Pancreas (tissue), 10 donors: Measurements from ENCODE around the gene CDX1. TPM values are rescaled to one million over a fixed set of nuclear protein-coding genes. Genes with fewer than 3 reads are reported as not detected.

Source experiments
- ATAC-seq, 4 donors: fragments of 200-7000 bp; cut with Tn5 transposase; one replicate each; pipeline versions ENCODE4 v1.8.0 to v1.9.1; 2020; ENCODE audit warnings: mild to moderate bottlenecking in 4 of 4, moderate library complexity in 4 of 4
- DNase-seq, 6 donors: peaks; one replicate each; pipeline ENCODE4 v3.0.0-alpha.2; 2020
- FAIRE-seq: peaks from 2 replicates; lab custom pipeline; 2012; peaks lifted over from hg19 to GRCh38; lab: Jason Lieb, UNC
- H3K27ac ChIP-seq, 4 donors: fragments of 200-600 bp; sonication (generic); 1 replicate in 3 of 4; 2 replicates in 1 of 4; pipeline versions ENCODE4 v1.5.0 to v1.8.0; 2020
- H3K27me3 ChIP-seq, 4 donors: fragments of 200-600 bp; one replicate each; pipeline ENCODE4 v1.8.0; 2021
- H3K36me3 ChIP-seq, 3 donors: fragments of 200-600 bp; sonication (generic) in 1 of 3; one replicate each; pipeline versions ENCODE4 v1.5.0 to v1.8.0; 2020 to 2021
- H3K4me1 ChIP-seq, 3 donors: fragments of 200-600 bp; one replicate each; pipeline ENCODE4 v1.8.0; 2021
- H3K4me3 ChIP-seq, 4 donors: fragments of 200-600 bp; sonication (generic) in 2 of 4; one replicate each; pipeline versions ENCODE4 v1.5.0 to v1.8.0; 2020 to 2021
- H3K9me3 ChIP-seq, 4 donors: fragments of 200-600 bp; one replicate each; pipeline ENCODE4 v1.8.0; 2021
- CTCF ChIP-seq, 4 donors: fragments of 200-600 bp; sonication (generic) in 3 of 4; IDR thresholded peaks; one replicate each; pipeline versions ENCODE4 v1.5.0 to v1.8.0; 2021; ENCODE audit warnings: antibody characterized with exemption in 4 of 4
- WGBS, 2 donors: extraction: QIAGEN DNeasy Blood & Tissue Kit; methylation state at CpG; one replicate each; pipeline ENCODE4 v1.1.7; 2013; 5-methylcytosine and 5-hydroxymethylcytosine counted together
- intact Hi-C, 3 donors: fragments of 100-400 bp; cut with DNase I; formaldehyde crosslinking; loops; one replicate each; pipeline versions ENCODE4 v1.11.1 to v1.14.2; 2022
- polyA plus RNA-seq, 2 donors: library from polyadenylated mRNA; stranded (reverse); fragments of 200-250 nt; gene quantifications; one replicate each; pipeline ENCODE4 v1.2.3, GENCODE V29; 2013
- total RNA-seq, 6 donors: library from RNA; stranded (reverse); fragmentation: NEBNext Ultra II Directional in 4 of 6; extraction: Animal tissue kit (Norgen Biotek cat#: 25700) in 4 of 6; gene quantifications; one replicate each; pipeline versions ENCODE4 v1.2.1 to v1.2.4, GENCODE V29; 2021 to 2023
- donor health status: healthy with polysubstance abuse.
- donor health status: DM: no; HTN: no; CAD: no; lungs with moderate emphysema.
- donor health status: DM: no; HTN: no; CAD: no.
- donor health status: control.
- donor health status: control.
- donor health status: Bipolar disorder and iron deficiency.
- donor health status: DM: yes; HTN: yes; CAD: no.
- donor health status: DM: no; HTN: no; CAD: no.
- donor health status: DM: no; HTN: no; CAD: no.
- donor health status: DM: yes; HTN: yes; CAD: no.

Gene CDX1
- total and polyA plus RNA-seq, 8 donors, result 0.13 to 0.19 (median 0.16) TPM; not detected in 5

- no peak for TF ChIP-seq CTCF (IDR thresholded peaks at IDR 0.05)
- Histone ChIP-seq H3K36me3 (no peaks in the 10 kb centered on the region), H3K27ac (no peak overlapping the region), H3K4me3 (no peak overlapping the region), H3K27me3 (no peaks in the 10 kb centered on the region), H3K9me3 (no peaks in the 10 kb centered on the region), H3K4me1 (no peaks in the 10 kb centered on the region)
- peak in 1 of 6 donors; percentile 39 for DNase-seq
- intact Hi-C loops, result loop anchor here in 2 of 3 donors (5.0 to 10.0 kb wide), 2 partner anchors 56 to 84 kb away; no protein-coding TSS in a partner anchor
- no peak for ATAC-seq
- 65 to 68% methylated on average over 5 of the region's 5 CpGs for WGBS, 2 donors
- no peak for FAIRE-seq
Observed at GRCh38 chr5:150218693-150219035, 52.1 kb downstream of the CDX1 start.

GRCh38 chr5:150219142-150219541 lies 52.6 kb downstream of the CDX1 start:
- Histone ChIP-seq H3K9me3 (no peaks in the 10 kb centered on the region), H3K27ac (no peak overlapping the region), H3K27me3 (no peaks in the 10 kb centered on the region), H3K36me3 (no peaks in the 10 kb centered on the region), H3K4me1 (no peaks in the 10 kb centered on the region), H3K4me3 (no peak overlapping the region)
- no peak for TF ChIP-seq CTCF (IDR thresholded peaks at IDR 0.05)
- intact Hi-C loops, result loop anchor here in 2 of 3 donors (5.0 to 10.0 kb wide), 2 partner anchors 57 to 84 kb away; no protein-coding TSS in a partner anchor
- DNase-seq (no peak), ATAC-seq (no peak), FAIRE-seq (no peak)

GRCh38 chr5:150219861-150220260 lies 53.3 kb downstream of the CDX1 start:
- Histone ChIP-seq H3K9me3 (no peaks in the 10 kb centered on the region), H3K4me3 (no peak overlapping the region), H3K27me3 (no peaks in the 10 kb centered on the region), H3K36me3 (no peaks in the 10 kb centered on the region), H3K27ac (no peak overlapping the region), H3K4me1 (no peaks in the 10 kb centered on the region)
- ATAC-seq (no peak), DNase-seq (peak in 1 of 6 donors; percentile 9), FAIRE-seq (no peak)
- WGBS, 2 donors, result 67 to 80% methylated on average over 2 of the region's 2 CpGs
- intact Hi-C loops, result loop anchor here in 2 of 3 donors (5.0 to 10.0 kb wide), 2 partner anchors 58 to 85 kb away; no protein-coding TSS in a partner anchor
- no peak for TF ChIP-seq CTCF (IDR thresholded peaks at IDR 0.05)

GRCh38 chr5:150221471-150221870 lies 54.9 kb downstream of the CDX1 start:
- Histone ChIP-seq H3K4me3 (no peak overlapping the region), H3K4me1 (no peaks in the 10 kb centered on the region), H3K36me3 (no peaks in the 10 kb centered on the region), H3K27ac (no peak overlapping the region), H3K27me3 (no peaks in the 10 kb centered on the region), H3K9me3 (no peaks in the 10 kb centered on the region)
- intact Hi-C loops, result no loop called here
- no peak for TF ChIP-seq CTCF (IDR thresholded peaks at IDR 0.05)
- no peak for ATAC-seq
- no peak for FAIRE-seq
- 70 to 73% methylated on average over 5 of the region's 5 CpGs for WGBS, 2 donors
- peak in 1 of 6 donors; percentile 8 for DNase-seq

- WGBS, 2 donors, result 80 to 86% methylated on average over 21 of the region's 21 CpGs
- no peak for ATAC-seq
- DNase-seq, result no peak
- Histone ChIP-seq H3K27ac (no peak overlapping the region), H3K4me1 (no peaks in the 10 kb centered on the region), H3K9me3 (no peaks in the 10 kb centered on the region), H3K27me3 (no peaks in the 10 kb centered on the region), H3K4me3 (no peak overlapping the region), H3K36me3 (no peaks in the 10 kb centered on the region)
- no peak for FAIRE-seq
- TF ChIP-seq CTCF (IDR thresholded peaks at IDR 0.05), result no peak
- intact Hi-C loops, result no loop called here
Observed at GRCh38 chr5:150222906-150223305, 56.3 kb downstream of the CDX1 start.
